ENCODE measurements around the gene MCFD2. TPM values are rescaled to one million over a fixed set of nuclear protein-coding genes. Genes with fewer than 3 reads are reported as not detected.
A peak's percentile ranks its signal among the peaks of the same experiment; 100 is the strongest.

The MCFD2 gene
- polyA plus RNA-seq, 2 donors, result 12.4 to 20.4 TPM

DNA sequence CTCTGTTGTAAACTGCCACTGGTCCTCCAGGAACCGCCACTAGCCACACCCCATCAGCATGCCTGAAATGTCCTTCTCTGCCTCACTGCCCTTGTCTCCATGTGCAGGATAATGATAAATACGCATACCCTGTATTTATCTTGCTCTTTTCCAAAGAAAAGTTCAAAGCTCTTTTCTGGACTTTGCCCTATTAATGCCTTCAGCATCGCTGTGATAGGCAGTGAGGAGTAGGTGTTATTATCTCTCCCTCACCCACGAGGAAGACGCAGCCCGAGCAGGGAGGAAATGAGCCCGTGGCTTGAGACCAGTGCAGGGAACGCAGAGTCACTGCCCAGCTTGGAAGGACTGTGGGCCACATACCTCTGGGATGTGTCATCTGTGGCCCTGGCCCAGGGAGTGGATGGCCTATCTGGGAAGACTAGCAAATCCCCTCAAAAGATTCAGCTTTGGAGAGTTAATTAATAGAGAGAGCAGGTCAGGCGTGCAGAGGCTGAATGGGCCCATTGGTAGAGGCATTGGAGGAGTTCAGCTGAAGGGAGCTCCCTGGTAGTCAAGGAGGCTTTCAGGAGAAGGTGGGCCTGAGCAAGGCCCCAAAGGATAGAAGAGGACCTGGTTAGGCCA lies 39.5 kb upstream of the MCFD2 start:
- Histone ChIP-seq H3K9me3 (ENCODE audit: control insufficient read depth in 2 of 2, insufficient read depth in 1 of 2, low read depth in 1 of 2, low read length in 1 of 2) (no peaks in the 10 kb centered on the region), H3K27ac (ENCODE audit: low read depth in 2 of 2, low read length in 1 of 2) (peak overlapping the region; percentile 53 to 64), H3K27me3 (ENCODE audit: control insufficient read depth in 1 of 2, insufficient read depth in 2 of 2, low read length in 2 of 2) (no peaks in the 10 kb centered on the region), H3K4me1 (ENCODE audit: control insufficient read depth in 2 of 2, insufficient read depth in 2 of 2, low read length in 1 of 2) (peaks cover 0 to 2% of the 10 kb centered on the region in 2 donors), H3K4me3 (ENCODE audit: low read depth in 1 of 2, low read length in 2 of 2) (no peak overlapping the region), H3K36me3 (ENCODE audit: control insufficient read depth in 2 of 2, insufficient read depth in 2 of 2, low read length in 1 of 2) (peaks cover 9 to 40% of the 10 kb centered on the region in 2 donors)
- WGBS, 2 donors, result 43 to 46% methylated on average over 9 of the region's 9 CpGs

DNA sequence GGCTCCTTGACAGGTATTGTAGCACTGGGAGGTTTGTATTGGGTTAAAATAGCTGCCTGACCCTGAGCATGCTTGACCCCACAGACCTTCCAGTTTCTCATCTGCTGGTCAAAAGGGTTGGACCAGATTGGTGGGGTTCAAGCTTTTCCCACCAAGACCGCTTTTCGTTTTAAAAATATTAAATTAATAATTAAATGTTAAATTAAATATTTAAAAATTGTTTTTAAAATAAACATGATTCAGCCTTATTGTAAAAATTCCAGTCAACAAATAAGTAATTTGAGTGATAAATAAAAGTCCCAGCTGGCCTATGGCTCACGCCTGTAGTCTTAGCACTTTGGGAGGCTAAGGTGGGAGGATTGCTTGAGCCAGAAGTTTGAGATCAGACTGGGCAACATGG lies 36.6 kb upstream of the MCFD2 start:
- H3K27ac ChIP-seq (ENCODE audit: low read depth in 2 of 2, low read length in 1 of 2), result no peak overlapping the region
- WGBS, 2 donors, result 94 to 95% methylated on average over 3 of the region's 3 CpGs
- H3K4me1 ChIP-seq (ENCODE audit: control insufficient read depth in 2 of 2, insufficient read depth in 2 of 2, low read length in 1 of 2), result peaks cover 0 to 6% of the 10 kb centered on the region in 2 donors
- peaks cover 4 to 24% of the 10 kb centered on the region in 2 donors for H3K36me3 ChIP-seq (ENCODE audit: control insufficient read depth in 2 of 2, insufficient read depth in 2 of 2, low read length in 1 of 2)
- H3K9me3 ChIP-seq (ENCODE audit: control insufficient read depth in 2 of 2, insufficient read depth in 1 of 2, low read depth in 1 of 2, low read length in 1 of 2), result no peaks in the 10 kb centered on the region
- H3K4me3 ChIP-seq (ENCODE audit: low read depth in 1 of 2, low read length in 2 of 2), result no peak overlapping the region
- H3K27me3 ChIP-seq (ENCODE audit: control insufficient read depth in 1 of 2, insufficient read depth in 2 of 2, low read length in 2 of 2), result no peaks in the 10 kb centered on the region

DNA sequence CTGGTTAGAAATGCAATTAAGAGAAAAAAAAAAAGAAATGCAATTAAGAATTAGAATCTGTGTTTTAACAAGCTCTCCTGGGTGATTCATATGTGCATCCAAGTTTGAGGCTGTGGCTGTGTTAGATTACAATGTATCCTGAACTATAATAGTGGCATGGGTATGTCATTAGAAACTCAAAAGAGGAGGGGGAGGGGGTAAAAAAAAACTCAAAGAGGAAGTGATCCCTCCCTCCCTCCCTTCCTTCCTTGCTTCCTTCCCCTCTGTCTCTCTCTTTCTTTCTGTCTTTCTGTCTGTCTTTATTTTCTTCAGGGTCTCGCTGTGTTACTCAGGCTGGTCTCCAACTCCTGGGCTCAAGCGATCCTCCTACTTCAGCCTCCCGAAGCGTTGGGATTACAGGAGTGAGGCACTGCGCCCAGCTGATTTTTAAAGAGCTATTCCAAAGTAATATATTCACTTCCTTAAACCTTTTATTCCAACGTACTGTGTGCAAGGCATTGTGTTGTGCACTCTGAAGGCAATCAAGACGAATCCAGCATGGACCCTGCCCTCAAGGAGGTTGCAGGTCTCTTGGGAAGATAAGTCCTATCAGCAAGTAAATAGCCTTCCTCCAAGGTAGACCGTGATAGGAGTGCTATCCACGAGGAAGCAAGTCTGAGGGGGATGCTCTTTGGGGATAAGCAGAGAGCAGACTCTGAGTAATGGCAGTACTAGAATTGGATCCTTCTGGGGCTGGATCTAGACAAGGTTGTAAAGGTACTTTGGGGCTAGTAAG lies 35.9 kb upstream of the MCFD2 start:
- no peak overlapping the region for H3K27ac ChIP-seq (ENCODE audit: low read depth in 2 of 2, low read length in 1 of 2)
- H3K4me3 ChIP-seq (ENCODE audit: low read depth in 1 of 2, low read length in 2 of 2), result no peak overlapping the region
- WGBS, 2 donors, result 83 to 91% methylated on average over 9 of the region's 9 CpGs
- H3K4me1 ChIP-seq (ENCODE audit: control insufficient read depth in 2 of 2, insufficient read depth in 2 of 2, low read length in 1 of 2), result peaks cover 0 to 6% of the 10 kb centered on the region in 2 donors
- peaks cover 4 to 17% of the 10 kb centered on the region in 2 donors for H3K36me3 ChIP-seq (ENCODE audit: control insufficient read depth in 2 of 2, insufficient read depth in 2 of 2, low read length in 1 of 2)
- no peaks in the 10 kb centered on the region for H3K9me3 ChIP-seq (ENCODE audit: control insufficient read depth in 2 of 2, insufficient read depth in 1 of 2, low read depth in 1 of 2, low read length in 1 of 2)
- H3K27me3 ChIP-seq (ENCODE audit: control insufficient read depth in 1 of 2, insufficient read depth in 2 of 2, low read length in 2 of 2), result no peaks in the 10 kb centered on the region

DNA sequence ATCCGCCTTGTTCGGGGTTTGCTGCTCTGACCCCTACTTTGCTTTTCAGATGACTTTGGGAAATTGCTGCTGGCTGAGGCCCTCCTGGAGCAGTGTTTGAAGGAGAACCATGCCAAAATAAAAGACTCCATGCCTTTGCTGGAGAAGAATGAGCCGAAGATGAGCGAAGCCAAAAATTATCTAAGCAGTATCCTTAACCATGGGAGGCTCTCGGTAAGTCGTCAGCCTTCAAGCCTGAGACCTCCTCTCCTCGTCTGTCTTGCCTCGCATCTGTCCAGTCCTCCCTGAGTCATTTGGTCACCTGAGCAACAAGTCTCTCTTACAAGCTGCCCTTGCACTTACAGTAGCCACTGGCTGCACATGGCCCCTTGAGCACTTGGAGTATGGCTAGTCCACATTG lies 34.7 kb upstream of the MCFD2 start:
- Histone ChIP-seq H3K4me1 (ENCODE audit: control insufficient read depth in 2 of 2, insufficient read depth in 2 of 2, low read length in 1 of 2) (peaks cover 0 to 6% of the 10 kb centered on the region in 2 donors), H3K27me3 (ENCODE audit: control insufficient read depth in 1 of 2, insufficient read depth in 2 of 2, low read length in 2 of 2) (no peaks in the 10 kb centered on the region), H3K27ac (ENCODE audit: low read depth in 2 of 2, low read length in 1 of 2) (no peak overlapping the region), H3K4me3 (ENCODE audit: low read depth in 1 of 2, low read length in 2 of 2) (no peak overlapping the region), H3K9me3 (ENCODE audit: control insufficient read depth in 2 of 2, insufficient read depth in 1 of 2, low read depth in 1 of 2, low read length in 1 of 2) (no peaks in the 10 kb centered on the region), H3K36me3 (ENCODE audit: control insufficient read depth in 2 of 2, insufficient read depth in 2 of 2, low read length in 1 of 2) (peaks cover 6 to 11% of the 10 kb centered on the region in 2 donors)
- 83 to 86% methylated on average over 8 of the region's 8 CpGs for WGBS, 2 donors

DNA sequence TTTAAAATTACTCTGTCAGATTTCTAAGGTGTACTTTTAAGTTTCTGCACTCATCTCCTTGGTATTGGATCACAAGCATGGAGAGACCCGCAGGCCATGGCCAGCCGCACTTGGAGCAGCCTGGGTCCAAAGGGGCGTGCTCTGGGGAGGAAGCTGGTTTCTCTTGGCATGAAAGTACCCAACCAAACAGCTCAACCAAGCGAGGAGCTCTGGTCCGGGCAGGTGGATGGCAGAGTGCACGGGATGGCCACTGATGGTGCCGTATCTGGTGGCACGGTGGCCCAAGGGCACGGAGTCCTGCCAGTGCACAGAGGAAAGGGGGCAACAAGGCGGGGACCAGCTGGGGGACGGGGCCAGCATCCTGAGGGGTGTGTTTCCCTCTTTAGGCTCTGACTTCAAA lies 32.2 kb upstream of the MCFD2 start:
- 82 to 91% methylated on average over 11 of the region's 11 CpGs for WGBS, 2 donors
- no peak overlapping the region for H3K4me3 ChIP-seq (ENCODE audit: low read depth in 1 of 2, low read length in 2 of 2)
- no peaks in the 10 kb centered on the region for H3K27me3 ChIP-seq (ENCODE audit: control insufficient read depth in 1 of 2, insufficient read depth in 2 of 2, low read length in 2 of 2)
- H3K9me3 ChIP-seq (ENCODE audit: control insufficient read depth in 2 of 2, insufficient read depth in 1 of 2, low read depth in 1 of 2, low read length in 1 of 2), result no peaks in the 10 kb centered on the region
- H3K36me3 ChIP-seq (ENCODE audit: control insufficient read depth in 2 of 2, insufficient read depth in 2 of 2, low read length in 1 of 2), result peaks cover 2 to 7% of the 10 kb centered on the region in 2 donors
- H3K27ac ChIP-seq (ENCODE audit: low read depth in 2 of 2, low read length in 1 of 2), result no peak overlapping the region
- peaks cover 2 to 6% of the 10 kb centered on the region in 2 donors for H3K4me1 ChIP-seq (ENCODE audit: control insufficient read depth in 2 of 2, insufficient read depth in 2 of 2, low read length in 1 of 2)

DNA sequence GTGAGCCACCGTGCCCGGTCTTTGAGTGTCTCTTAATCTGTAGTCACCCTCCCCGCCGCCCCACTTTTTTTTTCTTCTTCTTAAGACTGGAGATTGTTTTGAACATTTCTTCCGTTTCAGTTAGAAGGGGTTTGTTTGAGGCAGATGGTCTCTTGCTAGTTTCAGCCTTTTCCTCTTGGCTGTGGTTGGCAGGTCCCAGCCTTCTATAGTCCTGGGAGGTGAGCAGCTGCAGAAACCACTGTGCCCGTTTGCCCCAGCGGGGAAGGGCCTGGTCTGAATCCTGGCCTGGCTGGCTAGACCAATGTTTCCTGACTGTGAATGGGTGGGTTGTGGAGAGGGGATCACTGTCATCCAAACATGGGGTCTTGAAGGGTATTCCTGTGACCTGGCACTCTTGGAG lies 30.1 kb upstream of the MCFD2 start:
- 83 to 91% methylated on average over 7 of the region's 7 CpGs for WGBS, 2 donors

DNA sequence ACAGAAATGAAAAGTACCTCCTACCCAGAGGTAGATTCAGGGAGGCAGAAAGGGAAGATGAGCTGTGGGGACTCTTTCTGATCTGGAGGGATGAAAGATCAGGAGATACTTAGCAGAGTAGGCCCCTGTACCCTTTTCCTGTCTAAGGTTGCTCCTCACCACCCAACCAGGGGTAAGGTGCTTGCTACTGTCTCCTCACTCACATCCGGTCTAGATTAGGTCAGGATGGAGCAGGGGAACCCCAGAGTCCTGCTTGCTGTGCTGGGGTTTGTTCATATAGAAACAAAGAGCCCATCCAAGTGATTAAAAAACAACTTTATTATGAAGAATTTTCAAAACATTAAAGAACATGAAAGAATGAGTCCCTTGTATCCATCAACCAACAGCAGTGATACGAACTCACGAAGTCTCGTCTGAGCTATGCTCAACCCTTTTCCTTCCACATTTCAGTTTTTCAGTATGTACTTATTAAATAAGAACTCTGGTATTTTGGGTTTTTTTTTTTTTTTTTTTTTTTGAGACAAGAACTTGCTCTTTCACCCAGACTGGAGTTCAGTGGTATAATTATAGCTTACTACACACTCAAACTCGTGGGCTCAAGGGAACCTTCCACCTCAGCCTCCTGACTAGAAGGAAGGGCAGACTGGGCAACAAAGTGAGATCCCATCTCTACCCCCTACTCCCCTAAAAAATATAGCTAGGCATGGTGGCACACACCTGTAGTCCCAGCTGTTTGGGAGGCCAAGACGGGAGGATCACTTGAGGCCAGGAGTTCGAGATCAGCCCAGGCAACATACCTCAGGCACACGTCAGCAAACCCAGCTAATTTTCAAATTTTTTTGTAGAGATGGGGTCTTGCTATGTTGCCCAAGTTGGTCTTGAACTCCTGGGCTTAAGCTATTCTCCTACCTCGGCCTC lies 28.5 kb upstream of the MCFD2 start:
- Histone ChIP-seq H3K27ac (ENCODE audit: low read depth in 2 of 2, low read length in 1 of 2) (no peak overlapping the region), H3K9me3 (ENCODE audit: control insufficient read depth in 2 of 2, insufficient read depth in 1 of 2, low read depth in 1 of 2, low read length in 1 of 2) (no peaks in the 10 kb centered on the region), H3K4me1 (ENCODE audit: control insufficient read depth in 2 of 2, insufficient read depth in 2 of 2, low read length in 1 of 2) (peaks cover 4 to 9% of the 10 kb centered on the region in 2 donors), H3K4me3 (ENCODE audit: low read depth in 1 of 2, low read length in 2 of 2) (no peak overlapping the region), H3K27me3 (ENCODE audit: control insufficient read depth in 1 of 2, insufficient read depth in 2 of 2, low read length in 2 of 2) (no peaks in the 10 kb centered on the region), H3K36me3 (ENCODE audit: control insufficient read depth in 2 of 2, insufficient read depth in 2 of 2, low read length in 1 of 2) (peaks cover 2 to 4% of the 10 kb centered on the region in 2 donors)
- WGBS, 2 donors, result 83 to 84% methylated on average over 9 of the region's 9 CpGs

More for the DNA sequence above, 30.1 kb upstream of the MCFD2 start:
- Histone ChIP-seq H3K27ac (ENCODE audit: low read depth in 2 of 2, low read length in 1 of 2) (no peak overlapping the region), H3K9me3 (ENCODE audit: control insufficient read depth in 2 of 2, insufficient read depth in 1 of 2, low read depth in 1 of 2, low read length in 1 of 2) (no peaks in the 10 kb centered on the region), H3K4me1 (ENCODE audit: control insufficient read depth in 2 of 2, insufficient read depth in 2 of 2, low read length in 1 of 2) (peaks cover 2 to 4% of the 10 kb centered on the region in 2 donors), H3K36me3 (ENCODE audit: control insufficient read depth in 2 of 2, insufficient read depth in 2 of 2, low read length in 1 of 2) (peaks cover 2 to 4% of the 10 kb centered on the region in 2 donors), H3K27me3 (ENCODE audit: control insufficient read depth in 1 of 2, insufficient read depth in 2 of 2, low read length in 2 of 2) (no peaks in the 10 kb centered on the region), H3K4me3 (ENCODE audit: low read depth in 1 of 2, low read length in 2 of 2) (no peak overlapping the region)

DNA sequence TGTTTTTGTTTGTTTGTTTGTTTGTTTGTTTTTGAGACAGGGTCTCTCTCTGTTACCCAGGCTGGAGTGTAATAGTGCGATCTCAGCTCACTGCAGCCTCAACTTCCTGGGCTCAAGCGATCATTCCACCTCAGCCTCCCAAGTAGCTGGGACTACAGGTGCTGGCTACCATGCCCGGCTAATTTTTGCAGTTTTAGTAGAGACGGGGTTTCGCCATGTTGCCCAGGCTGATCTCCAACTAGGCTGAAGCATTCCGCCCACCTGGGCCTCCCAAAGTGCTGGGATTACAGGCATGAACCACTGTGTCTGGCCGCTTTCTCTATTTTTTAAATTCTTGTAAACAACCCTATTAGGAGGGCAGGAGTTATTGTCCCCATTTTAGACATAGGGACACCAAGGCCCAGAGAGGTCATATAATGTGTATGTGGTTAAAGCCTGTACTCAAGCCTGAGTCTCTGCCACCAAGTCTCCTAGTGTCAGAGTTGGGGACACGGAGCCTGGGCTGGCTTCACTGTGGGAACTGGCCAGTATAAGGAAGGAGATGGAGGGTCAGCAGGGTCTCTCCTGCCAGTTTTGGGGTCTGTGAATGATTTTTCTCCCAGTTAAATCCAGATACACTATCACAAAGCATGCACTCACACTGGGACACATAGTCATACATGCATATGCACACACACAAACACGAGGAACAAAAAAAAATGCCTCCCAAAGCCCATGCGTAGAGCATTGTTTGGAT lies 27.5 kb upstream of the MCFD2 start:
- Histone ChIP-seq H3K4me3 (ENCODE audit: low read depth in 1 of 2, low read length in 2 of 2) (peak overlapping the region in 1 of 2 donors; percentile 76), H3K9me3 (ENCODE audit: control insufficient read depth in 2 of 2, insufficient read depth in 1 of 2, low read depth in 1 of 2, low read length in 1 of 2) (no peaks in the 10 kb centered on the region), H3K27ac (ENCODE audit: low read depth in 2 of 2, low read length in 1 of 2) (no peak overlapping the region), H3K27me3 (ENCODE audit: control insufficient read depth in 1 of 2, insufficient read depth in 2 of 2, low read length in 2 of 2) (no peaks in the 10 kb centered on the region), H3K4me1 (ENCODE audit: control insufficient read depth in 2 of 2, insufficient read depth in 2 of 2, low read length in 1 of 2) (peaks cover 4 to 9% of the 10 kb centered on the region in 2 donors), H3K36me3 (ENCODE audit: control insufficient read depth in 2 of 2, insufficient read depth in 2 of 2, low read length in 1 of 2) (peaks cover 2 to 4% of the 10 kb centered on the region in 2 donors)
- 81 to 84% methylated on average over 10 of the region's 10 CpGs for WGBS, 2 donors

DNA sequence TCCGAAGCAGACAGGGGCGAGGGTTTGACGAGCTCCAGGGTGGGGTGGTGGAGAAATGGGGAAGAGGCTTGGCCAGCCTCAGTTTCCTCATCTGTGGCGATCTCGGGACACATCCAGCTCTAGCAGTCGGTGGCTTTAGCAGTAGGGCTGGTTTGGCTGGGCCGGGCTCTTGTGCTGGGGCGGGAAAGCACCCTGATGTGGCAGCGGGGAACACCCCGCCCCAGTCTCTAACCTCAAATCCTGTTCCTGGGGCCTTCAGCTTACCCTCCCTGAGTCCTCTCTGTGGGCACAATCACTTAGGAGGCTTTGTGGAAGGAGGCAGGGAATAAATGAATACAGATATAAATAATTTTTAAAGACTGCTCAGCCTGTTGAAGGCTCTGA lies 26.5 kb upstream of the MCFD2 start:
- peaks cover 0 to 9% of the 10 kb centered on the region in 2 donors for H3K4me1 ChIP-seq (ENCODE audit: control insufficient read depth in 2 of 2, insufficient read depth in 2 of 2, low read length in 1 of 2)
- H3K9me3 ChIP-seq (ENCODE audit: control insufficient read depth in 2 of 2, insufficient read depth in 1 of 2, low read depth in 1 of 2, low read length in 1 of 2), result no peaks in the 10 kb centered on the region
- H3K4me3 ChIP-seq (ENCODE audit: low read depth in 1 of 2, low read length in 2 of 2), result peak overlapping the region; percentile 76 to 89
- no peaks in the 10 kb centered on the region for H3K27me3 ChIP-seq (ENCODE audit: control insufficient read depth in 1 of 2, insufficient read depth in 2 of 2, low read length in 2 of 2)
- 5 to 6% methylated on average over 10 of the region's 10 CpGs for WGBS, 2 donors
- peaks cover 0 to 2% of the 10 kb centered on the region in 2 donors for H3K36me3 ChIP-seq (ENCODE audit: control insufficient read depth in 2 of 2, insufficient read depth in 2 of 2, low read length in 1 of 2)
- H3K27ac ChIP-seq (ENCODE audit: low read depth in 2 of 2, low read length in 1 of 2), result peak overlapping the region; percentile 90 to 94

Measured in esophagus (tissue), 2 donors.